GM12891 (cell line): Measurements from ENCODE around the gene A4GALT.

ENCODE experiments used
- PAX5 ChIP-seq: IDR thresholded peaks from 2 replicates; pipeline ENCODE4 v1.6.1; 2011; ENCODE audit warnings: low read length, moderate library complexity, mild to moderate bottlenecking; ENCODE audit not compliant: insufficient read depth, severe bottlenecking
- POLR2A ChIP-seq: IDR thresholded peaks from 2 replicates; pipeline ENCODE4 v1.6.1; 2011; ENCODE audit warnings: low read depth, low read length, control low read depth
- POLR2AphosphoS5 ChIP-seq: IDR thresholded peaks from 2 replicates; pipeline ENCODE4 v1.6.1; 2011; ENCODE audit warnings: low read depth, low read length, control low read depth
- POU2F2 ChIP-seq: IDR thresholded peaks from 2 replicates; pipeline ENCODE4 v1.6.1; 2011; ENCODE audit warnings: low read depth, mild to moderate bottlenecking, control low read depth, low read length, moderate library complexity
- SPI1 ChIP-seq: IDR thresholded peaks from 2 replicates; pipeline ENCODE4 v1.6.1; 2011; ENCODE audit warnings: low read depth, low read length, control low read depth
- TAF1 ChIP-seq: IDR thresholded peaks from 2 replicates; pipeline ENCODE4 v1.6.1; 2011; ENCODE audit warnings: low read depth, low read length, control low read depth

GRCh38 chr22:42648017-42648367 is 72.7 kb downstream of the A4GALT start:
- TF ChIP-seq PAX5 = no peak
- no peak for TF ChIP-seq TAF1
- no peak for TF ChIP-seq POLR2A
- no peak for TF ChIP-seq POLR2AphosphoS5
- no peak for TF ChIP-seq SPI1
- no peak for TF ChIP-seq POU2F2
